CD8-positive, alpha-beta memory T cell (primary cell): Measurements from ENCODE around the gene CUX1. TPM values are rescaled to one million over a fixed set of nuclear protein-coding genes. Genes with fewer than 3 reads are reported as not detected.
"Not testable (repeated sequence)": the region's sequence is repeated elsewhere in the genome, so short reads cannot be mapped to it uniquely, and the experiment has no call there.

ENCODE experiments used
- CTCF ChIA-PET: fragments of 350-600 bp; sonication (Branson Sonifier 250); formaldehyde crosslinking; loops from one replicate; lab custom pipeline; 2021; ENCODE audit warnings: antibody characterized with exemption; lab: Charles Lee
- POLR2A ChIA-PET: fragments of 350-600 bp; sonication (Branson Sonifier 250); formaldehyde crosslinking; loops from one replicate; lab custom pipeline; 2021; ENCODE audit warnings: antibody characterized with exemption; lab: Charles Lee
- DNase-seq, 5 donors: peaks; one replicate each; pipeline versions ENCODE4 v3.0.0 to v3.0.0-alpha.2; 2020 to 2022; ENCODE audit warnings: mixed read lengths in 1 of 5
- H3K27ac ChIP-seq: one replicate; pipeline ENCODE4 v1.7.0; 2013; ENCODE audit warnings: low read depth, mild to moderate bottlenecking, low read length, moderate library complexity
- H3K27me3 ChIP-seq: 2 replicates; pipeline ENCODE4 v1.7.0; 2013; ENCODE audit warnings: low read length, mild to moderate bottlenecking; ENCODE audit not compliant: insufficient read depth, poor library complexity, severe bottlenecking
- H3K36me3 ChIP-seq: 2 replicates; pipeline ENCODE4 v1.7.0; 2013; ENCODE audit warnings: mild to moderate bottlenecking, low read length, moderate library complexity; ENCODE audit not compliant: insufficient read depth
- H3K4me1 ChIP-seq: 2 replicates; pipeline ENCODE4 v1.7.0; 2013; ENCODE audit warnings: mild to moderate bottlenecking, low read length, moderate library complexity; ENCODE audit not compliant: insufficient read depth
- H3K4me3 ChIP-seq: 2 replicates; pipeline ENCODE4 v1.7.0; 2013; ENCODE audit warnings: mild to moderate bottlenecking, low read length
- H3K9me3 ChIP-seq: 2 replicates; pipeline ENCODE4 v1.7.0; 2013; ENCODE audit warnings: mild to moderate bottlenecking, low read length
- H3K27ac Mint-ChIP-seq, 8 donors: one replicate each; pipeline ENCODE4 v1.8.0; 2020 to 2021; ENCODE audit warnings: mixed read lengths in 8 of 8, mild to moderate bottlenecking in 6 of 8, inconsistent platforms in 3 of 8, moderate library complexity in 3 of 8
- H3K27me3 Mint-ChIP-seq, 2 donors: one replicate each; pipeline ENCODE4 v1.8.0; 2020 to 2021; ENCODE audit warnings: mixed read lengths in 2 of 2, mild to moderate bottlenecking in 1 of 2, moderate library complexity in 1 of 2
- H3K36me3 Mint-ChIP-seq, 3 donors: one replicate each; pipeline ENCODE4 v1.8.0; 2020 to 2021; ENCODE audit warnings: mixed read lengths in 3 of 3, inconsistent platforms in 1 of 3, mild to moderate bottlenecking in 1 of 3
- H3K4me1 Mint-ChIP-seq, 3 donors: one replicate each; pipeline ENCODE4 v1.8.0; 2020 to 2021; ENCODE audit warnings: mixed read lengths in 3 of 3, inconsistent platforms in 1 of 3, mild to moderate bottlenecking in 1 of 3
- H3K4me3 Mint-ChIP-seq, 7 donors: one replicate each; pipeline ENCODE4 v1.8.0; 2020 to 2021; ENCODE audit warnings: mixed read lengths in 7 of 7, mild to moderate bottlenecking in 6 of 7, moderate library complexity in 4 of 7, inconsistent platforms in 2 of 7
- H3K9me3 Mint-ChIP-seq, 5 donors: one replicate each; pipeline ENCODE4 v1.8.0; 2020 to 2022; ENCODE audit warnings: mixed read lengths in 5 of 5, mild to moderate bottlenecking in 3 of 5, moderate library complexity in 2 of 5, inconsistent platforms in 1 of 5
- polyA plus RNA-seq: library from polyadenylated mRNA; unstranded; fragments of 300-500 nt; fragmentation: Illumina TruSeq; gene quantifications from one replicate; pipeline ENCODE4 v1.2.3, GENCODE V29; 2021
- total RNA-seq, 2 experiments: library from RNA; stranded (reverse); gene quantifications; one replicate each; pipeline ENCODE4 v1.2.3, GENCODE V29; 2021

The CUX1 gene
- total and polyA plus RNA-seq, 3 experiments from 2014 or later = 23.2 to 26.4 (median 23.6) TPM

GRCh38 chr7:102182016-102182415 lies 364.6 kb downstream of the CUX1 start:
- no peaks in the 10 kb centered on the region for H3K4me1 Mint-ChIP-seq
- CTCF ChIA-PET = no interaction called here
- no peak overlapping the region for H3K4me3 Mint-ChIP-seq
- peaks cover 6 to 74% (median 20%) of the 10 kb centered on the region in 3 donors for H3K36me3 Mint-ChIP-seq
- no peaks in the 10 kb centered on the region for H3K27me3 Mint-ChIP-seq
- Histone ChIP-seq H3K36me3 (no peaks in the 10 kb centered on the region), H3K4me1 (no peaks in the 10 kb centered on the region), H3K27ac (no peak overlapping the region), H3K4me3 (no peak overlapping the region), H3K9me3 (no peaks in the 10 kb centered on the region), H3K27me3 (no peaks in the 10 kb centered on the region)
- H3K9me3 Mint-ChIP-seq = no peaks in the 10 kb centered on the region
- DNase-seq = no peak
- POLR2A ChIA-PET = no interaction called here
- no peak overlapping the region for H3K27ac Mint-ChIP-seq

- H3K36me3 Mint-ChIP-seq = peaks cover 6 to 62% (median 20%) of the 10 kb centered on the region in 3 donors
- H3K27me3 Mint-ChIP-seq, H3K27ac Mint-ChIP-seq, H3K4me3 ChIP-seq, H3K27me3 ChIP-seq, H3K36me3 ChIP-seq, H3K9me3 Mint-ChIP-seq, H3K9me3 ChIP-seq, H3K27ac ChIP-seq, POLR2A ChIA-PET, H3K4me1 Mint-ChIP-seq, CTCF ChIA-PET, H3K4me3 Mint-ChIP-seq, H3K4me1 ChIP-seq, DNase-seq: not testable (repeated sequence)
Measured at GRCh38 chr7:102183848-102184247, 366.4 kb downstream of the CUX1 start.

- no peaks in the 10 kb centered on the region for H3K36me3 ChIP-seq
- ChIA-PET POLR2A (no interaction called here), CTCF (no interaction called here)
- H3K36me3 Mint-ChIP-seq = peaks cover 6 to 59% (median 17%) of the 10 kb centered on the region in 3 donors
- no peak overlapping the region for H3K4me3 Mint-ChIP-seq
- no peak for DNase-seq
- no peaks in the 10 kb centered on the region for H3K9me3 Mint-ChIP-seq
- H3K4me1 Mint-ChIP-seq = no peaks in the 10 kb centered on the region
- no peaks in the 10 kb centered on the region for H3K4me1 ChIP-seq
- H3K27ac ChIP-seq = no peak overlapping the region
- no peaks in the 10 kb centered on the region for H3K9me3 ChIP-seq
- H3K27ac Mint-ChIP-seq = no peak overlapping the region
- H3K27me3 ChIP-seq = no peaks in the 10 kb centered on the region
- H3K27me3 Mint-ChIP-seq = no peaks in the 10 kb centered on the region
- no peak overlapping the region for H3K4me3 ChIP-seq
Measured at GRCh38 chr7:102184303-102184702, 366.9 kb downstream of the CUX1 start.

GRCh38 chr7:102185796-102186195 lies 368.4 kb downstream of the CUX1 start:
- H3K9me3 ChIP-seq = no peaks in the 10 kb centered on the region
- H3K27me3 ChIP-seq = no peaks in the 10 kb centered on the region
- H3K36me3 ChIP-seq = peaks cover 5% of the 10 kb centered on the region
- H3K27ac ChIP-seq = no peak overlapping the region
- Mint-ChIP-seq H3K4me1 (no peaks in the 10 kb centered on the region), H3K36me3 (peaks cover 6 to 63% (median 21%) of the 10 kb centered on the region in 3 donors), H3K27me3 (no peaks in the 10 kb centered on the region), H3K9me3 (no peaks in the 10 kb centered on the region), H3K4me3 (peak overlapping the region in 1 of 7 donors; percentile 74), H3K27ac (no peak overlapping the region)
- POLR2A ChIA-PET = interaction anchor here (0.6 kb wide), 1 partner anchor 329 kb away, joined by 3 read pairs; no protein-coding TSS in a partner anchor
- H3K4me3 ChIP-seq = no peak overlapping the region
- DNase-seq = no peak
- CTCF ChIA-PET = no interaction called here
- H3K4me1 ChIP-seq = no peaks in the 10 kb centered on the region

- peaks cover 5% of the 10 kb centered on the region for H3K36me3 ChIP-seq
Measured at GRCh38 chr7:102186306-102186705, 368.9 kb downstream of the CUX1 start.

GRCh38 chr7:102188746-102189145 lies 371.3 kb downstream of the CUX1 start:
- peaks cover 0 to 70% (median 20%) of the 10 kb centered on the region in 3 donors for H3K36me3 Mint-ChIP-seq
- POLR2A ChIA-PET = no interaction called here
- DNase-seq = no peak
- no peaks in the 10 kb centered on the region for H3K27me3 Mint-ChIP-seq
- no peak overlapping the region for H3K27ac Mint-ChIP-seq
- no peak overlapping the region for H3K4me3 Mint-ChIP-seq
- Histone ChIP-seq H3K27me3 (no peaks in the 10 kb centered on the region), H3K4me3 (no peak overlapping the region), H3K36me3 (peaks cover 5% of the 10 kb centered on the region), H3K4me1 (no peaks in the 10 kb centered on the region), H3K27ac (no peak overlapping the region), H3K9me3 (no peaks in the 10 kb centered on the region)
- H3K9me3 Mint-ChIP-seq = no peaks in the 10 kb centered on the region
- no peaks in the 10 kb centered on the region for H3K4me1 Mint-ChIP-seq
- CTCF ChIA-PET = no interaction called here

More at GRCh38 chr7:102186306-102186705, 368.9 kb downstream of the CUX1 start:
- Histone ChIP-seq H3K27ac (no peak overlapping the region), H3K4me1 (no peaks in the 10 kb centered on the region), H3K9me3 (no peaks in the 10 kb centered on the region), H3K27me3 (no peaks in the 10 kb centered on the region), H3K4me3 (no peak overlapping the region)
- Mint-ChIP-seq H3K27ac (no peak overlapping the region), H3K4me1 (no peaks in the 10 kb centered on the region), H3K27me3 (no peaks in the 10 kb centered on the region), H3K9me3 (no peaks in the 10 kb centered on the region), H3K36me3 (peaks cover 3 to 63% (median 19%) of the 10 kb centered on the region in 3 donors), H3K4me3 (no peak overlapping the region)
- no peak for DNase-seq
- CTCF ChIA-PET = no interaction called here
- POLR2A ChIA-PET = interaction anchor here (0.6 kb wide), 1 partner anchor 330 kb away, joined by 3 read pairs; no protein-coding TSS in a partner anchor

- Histone ChIP-seq H3K27me3 (no peaks in the 10 kb centered on the region), H3K4me1 (no peaks in the 10 kb centered on the region), H3K27ac (no peak overlapping the region), H3K36me3 (peaks cover 5% of the 10 kb centered on the region), H3K9me3 (no peaks in the 10 kb centered on the region), H3K4me3 (no peak overlapping the region)
- CTCF ChIA-PET = no interaction called here
- no peaks in the 10 kb centered on the region for H3K9me3 Mint-ChIP-seq
- H3K27me3 Mint-ChIP-seq = no peaks in the 10 kb centered on the region
- peaks cover 0 to 70% (median 22%) of the 10 kb centered on the region in 3 donors for H3K36me3 Mint-ChIP-seq
- no peak overlapping the region for H3K4me3 Mint-ChIP-seq
- H3K27ac Mint-ChIP-seq = no peak overlapping the region
- no peaks in the 10 kb centered on the region for H3K4me1 Mint-ChIP-seq
- DNase-seq = no peak
- POLR2A ChIA-PET = no interaction called here
Measured at GRCh38 chr7:102189756-102190155, 372.3 kb downstream of the CUX1 start.

- no peaks in the 10 kb centered on the region for H3K9me3 ChIP-seq
- peaks cover 0 to 69% (median 22%) of the 10 kb centered on the region in 3 donors for H3K36me3 Mint-ChIP-seq
- CTCF ChIA-PET = no interaction called here
- no peaks in the 10 kb centered on the region for H3K9me3 Mint-ChIP-seq
- no peaks in the 10 kb centered on the region for H3K27me3 ChIP-seq
- no peaks in the 10 kb centered on the region for H3K4me1 ChIP-seq
- no peak overlapping the region for H3K27ac ChIP-seq
- H3K4me3 ChIP-seq = no peak overlapping the region
- H3K4me1 Mint-ChIP-seq = no peaks in the 10 kb centered on the region
- no peak overlapping the region for H3K27ac Mint-ChIP-seq
- H3K27me3 Mint-ChIP-seq = no peaks in the 10 kb centered on the region
- no peak for DNase-seq
- H3K36me3 ChIP-seq = peaks cover 5% of the 10 kb centered on the region
- peak overlapping the region in 1 of 7 donors; percentile 38 for H3K4me3 Mint-ChIP-seq
- POLR2A ChIA-PET = no interaction called here
Measured at GRCh38 chr7:102190776-102191350, 373.4 kb downstream of the CUX1 start.
